Memory B cell (primary cell): ENCODE measurements around the gene NLRP5.
A peak's percentile ranks its signal among the peaks of the same experiment; 100 is the strongest.
"Not testable (repeated sequence)": the region's sequence is repeated elsewhere in the genome, so short reads cannot be mapped to it uniquely, and the experiment has no call there.

Experiments
- ATAC-seq: fragments of 150-1000 bp; cut with Tn5 transposase; 2 replicates; pipeline ENCODE4 v1.10.0; 2021; ENCODE audit warnings: low read depth, mild to moderate bottlenecking, moderate library complexity
- DNase-seq, 2 donors: peaks; one replicate each; pipeline ENCODE4 v3.0.0; 2022; ENCODE audit warnings: low spot score in 2 of 2
- H3K27ac Mint-ChIP-seq: one replicate; pipeline ENCODE4 v1.8.0; 2022; ENCODE audit warnings: mild to moderate bottlenecking, moderate library complexity, mixed read lengths
- H3K27me3 Mint-ChIP-seq: one replicate; pipeline ENCODE4 v1.8.0; 2022; ENCODE audit warnings: mixed read lengths
- H3K36me3 Mint-ChIP-seq: one replicate; pipeline ENCODE4 v1.8.0; 2022; ENCODE audit warnings: mild to moderate bottlenecking, mixed read lengths
- H3K4me1 Mint-ChIP-seq: one replicate; pipeline ENCODE4 v1.8.0; 2022; ENCODE audit warnings: mixed read lengths
- H3K4me3 Mint-ChIP-seq: one replicate; pipeline ENCODE4 v1.8.0; 2022; ENCODE audit warnings: mild to moderate bottlenecking, moderate library complexity, mixed read lengths
- H3K9me3 Mint-ChIP-seq: one replicate; pipeline ENCODE4 v1.8.0; 2022; ENCODE audit warnings: mixed read lengths

The NLRP5 gene

GRCh38 chr19:56015756-56016155 lies 29.2 kb downstream of the NLRP5 start:
- no peak overlapping the region for H3K27ac Mint-ChIP-seq
- ATAC-seq (no peak), DNase-seq (no peak)
- H3K36me3 Mint-ChIP-seq, result no peaks in the 10 kb centered on the region
- H3K9me3 Mint-ChIP-seq, result peaks cover 9% of the 10 kb centered on the region
- H3K27me3 Mint-ChIP-seq, result no peaks in the 10 kb centered on the region
- no peak overlapping the region for H3K4me3 Mint-ChIP-seq
- no peaks in the 10 kb centered on the region for H3K4me1 Mint-ChIP-seq

DNA sequence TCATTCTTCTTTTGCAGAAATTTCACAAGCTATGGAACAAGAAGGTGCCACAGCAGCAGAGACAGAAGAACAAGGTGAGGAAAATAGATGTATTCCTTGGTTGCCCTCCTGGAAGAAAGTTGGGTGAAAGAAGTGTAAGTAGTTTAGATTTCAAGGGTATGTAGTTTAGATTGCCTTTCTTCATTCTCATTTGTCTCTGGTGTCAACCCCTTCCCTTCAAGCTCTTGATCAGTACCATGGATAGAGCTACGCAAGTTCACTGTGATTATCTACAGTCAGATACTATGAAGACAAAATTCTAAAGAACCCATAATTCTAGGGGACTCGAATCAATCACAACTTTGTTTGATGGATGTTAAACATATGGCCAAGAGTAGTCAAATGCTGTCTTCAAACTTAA lies 32.8 kb downstream of the NLRP5 start:
- not testable (repeated sequence) for H3K36me3 Mint-ChIP-seq, H3K27me3 Mint-ChIP-seq, ATAC-seq, DNase-seq, H3K27ac Mint-ChIP-seq, H3K9me3 Mint-ChIP-seq, H3K4me1 Mint-ChIP-seq, H3K4me3 Mint-ChIP-seq

GRCh38 chr19:56020355-56020975 lies 33.9 kb downstream of the NLRP5 start:
- H3K36me3 Mint-ChIP-seq, DNase-seq, H3K27ac Mint-ChIP-seq, ATAC-seq, H3K4me3 Mint-ChIP-seq, H3K27me3 Mint-ChIP-seq, H3K4me1 Mint-ChIP-seq: not testable (repeated sequence)
- H3K9me3 Mint-ChIP-seq, result peaks cover 10% of the 10 kb centered on the region

DNA sequence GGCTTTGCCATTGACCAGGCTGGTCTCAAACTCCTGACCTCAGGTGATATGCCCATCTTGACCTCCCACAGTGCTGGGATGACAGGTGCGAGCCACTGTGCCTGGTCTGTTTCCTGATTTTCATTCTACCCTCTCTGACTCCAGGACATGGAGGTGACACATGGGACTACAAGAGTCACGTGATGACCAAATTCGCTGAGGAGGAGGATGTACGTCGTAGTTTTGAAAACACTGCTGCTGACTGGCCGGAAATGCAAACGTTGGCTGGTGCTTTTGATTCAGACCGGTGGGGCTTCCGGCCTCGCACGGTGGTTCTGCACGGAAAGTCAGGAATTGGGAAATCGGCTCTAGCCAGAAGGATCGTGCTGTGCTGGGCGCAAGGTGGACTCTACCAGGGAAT lies 40.2 kb downstream of the NLRP5 start:
- H3K9me3 Mint-ChIP-seq, result peaks cover 6% of the 10 kb centered on the region
- H3K4me1 Mint-ChIP-seq, result no peaks in the 10 kb centered on the region
- no peaks in the 10 kb centered on the region for H3K27me3 Mint-ChIP-seq
- H3K27ac Mint-ChIP-seq, result no peak overlapping the region
- H3K4me3 Mint-ChIP-seq, result no peak overlapping the region
- DNase-seq (no peak), ATAC-seq (no peak)
- H3K36me3 Mint-ChIP-seq, result no peaks in the 10 kb centered on the region

DNA sequence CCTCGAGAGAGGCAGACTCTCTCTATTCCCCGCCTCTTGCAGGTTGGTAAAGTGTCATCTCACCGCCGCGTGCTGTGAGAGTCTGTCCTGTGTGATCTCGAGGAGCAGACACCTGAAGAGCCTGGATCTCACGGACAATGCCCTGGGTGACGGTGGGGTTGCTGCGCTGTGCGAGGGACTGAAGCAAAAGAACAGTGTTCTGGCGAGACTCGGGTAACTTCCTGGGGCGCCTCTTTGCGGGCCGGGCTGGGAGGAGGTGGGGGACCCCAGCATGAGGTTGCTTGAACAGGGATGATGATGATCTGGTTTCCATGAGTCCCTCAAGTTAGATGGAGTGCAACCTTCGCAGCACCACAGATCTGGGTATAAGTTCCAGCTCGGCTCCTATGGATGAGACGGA lies 67.0 kb downstream of the NLRP5 start:
- no peak for DNase-seq
- H3K27me3 Mint-ChIP-seq, result peaks cover 25% of the 10 kb centered on the region
- no peak for ATAC-seq
- no peak overlapping the region for H3K27ac Mint-ChIP-seq
- peaks cover 2% of the 10 kb centered on the region for H3K36me3 Mint-ChIP-seq
- peaks cover 6% of the 10 kb centered on the region for H3K9me3 Mint-ChIP-seq
- H3K4me1 Mint-ChIP-seq, result no peaks in the 10 kb centered on the region
- H3K4me3 Mint-ChIP-seq, result no peak overlapping the region

DNA sequence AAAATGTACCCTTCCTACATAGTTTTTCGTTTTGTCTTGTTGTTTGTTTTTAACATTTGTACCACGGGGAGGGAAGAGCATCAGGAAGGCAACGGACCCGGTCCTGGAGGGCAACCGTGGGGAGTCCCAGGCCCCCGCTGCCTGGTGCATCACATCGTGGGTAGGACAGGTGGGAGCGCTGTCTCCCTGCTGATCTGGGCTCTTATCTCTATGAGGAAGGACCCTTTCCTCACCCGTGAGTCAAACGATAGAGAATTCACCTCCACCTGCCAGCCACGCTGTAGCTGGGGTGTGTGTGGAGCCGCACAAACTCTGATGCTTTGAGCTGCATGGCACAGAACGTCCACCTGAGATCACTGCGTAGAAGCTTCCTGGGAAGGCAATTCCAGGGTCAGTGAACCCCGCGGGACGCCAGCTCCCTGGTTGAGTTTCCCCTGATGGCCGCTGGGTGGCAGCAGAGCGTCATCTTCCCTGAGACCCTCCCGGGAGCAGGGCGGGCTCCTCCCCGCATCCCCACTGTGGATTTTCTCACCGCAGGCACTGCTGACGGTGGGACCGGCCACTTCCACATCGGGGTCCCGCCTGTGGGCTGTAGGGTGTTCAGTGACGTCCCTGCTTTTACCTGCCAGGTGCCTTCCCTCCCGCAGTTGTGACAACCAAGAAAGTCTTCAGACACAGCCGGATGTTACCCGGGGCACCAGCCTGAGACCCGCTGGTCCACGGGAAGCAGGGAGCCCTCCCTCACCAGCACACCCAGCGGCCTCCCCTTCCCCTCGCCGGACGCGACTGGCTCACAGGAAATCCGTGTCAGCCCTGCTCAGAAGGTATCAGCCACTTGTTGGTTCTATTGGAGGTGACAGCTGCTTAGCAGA lies 79.8 kb downstream of the NLRP5 start:
- Mint-ChIP-seq H3K4me1 (peaks cover 8% of the 10 kb centered on the region), H3K36me3 (no peaks in the 10 kb centered on the region), H3K27me3 (peaks cover 10% of the 10 kb centered on the region), H3K4me3 (peak overlapping the region; percentile 57), H3K27ac (no peak overlapping the region), H3K9me3 (no peaks in the 10 kb centered on the region)
- DNase-seq (peak; percentile 52 to 67), ATAC-seq (peak; percentile 70)

DNA sequence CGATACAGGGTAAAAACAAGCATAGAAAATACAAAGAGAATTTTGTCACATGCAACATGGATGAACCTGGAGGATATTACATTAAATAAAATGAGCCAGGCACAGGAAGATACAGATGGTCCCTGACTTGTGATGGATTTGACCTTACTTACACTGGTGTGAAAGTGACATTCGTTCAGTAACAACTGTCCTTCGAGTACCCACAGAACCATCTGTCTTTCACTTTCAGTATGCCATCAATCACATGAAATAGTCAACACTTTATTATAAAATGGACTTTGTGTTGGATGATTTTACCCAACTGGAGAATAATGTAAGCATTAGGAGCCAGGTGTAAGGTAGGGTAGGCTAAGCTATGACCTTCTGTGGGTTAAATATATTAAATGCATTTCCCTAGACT lies 83.1 kb downstream of the NLRP5 start:
- Mint-ChIP-seq H3K36me3 (no peaks in the 10 kb centered on the region), H3K27me3 (peaks cover 1% of the 10 kb centered on the region), H3K9me3 (no peaks in the 10 kb centered on the region), H3K4me3 (no peak overlapping the region), H3K27ac (no peak overlapping the region), H3K4me1 (peaks cover 8% of the 10 kb centered on the region)
- no peak for DNase-seq
- ATAC-seq, result no peak

- Mint-ChIP-seq H3K27me3 (peaks cover 1% of the 10 kb centered on the region), H3K9me3 (no peaks in the 10 kb centered on the region), H3K36me3 (no peaks in the 10 kb centered on the region), H3K27ac (no peak overlapping the region), H3K4me3 (no peak overlapping the region), H3K4me1 (peaks cover 5% of the 10 kb centered on the region)
- DNase-seq (no peak), ATAC-seq (no peak)
Measured at GRCh38 chr19:56071151-56071550, 84.6 kb downstream of the NLRP5 start.

DNA sequence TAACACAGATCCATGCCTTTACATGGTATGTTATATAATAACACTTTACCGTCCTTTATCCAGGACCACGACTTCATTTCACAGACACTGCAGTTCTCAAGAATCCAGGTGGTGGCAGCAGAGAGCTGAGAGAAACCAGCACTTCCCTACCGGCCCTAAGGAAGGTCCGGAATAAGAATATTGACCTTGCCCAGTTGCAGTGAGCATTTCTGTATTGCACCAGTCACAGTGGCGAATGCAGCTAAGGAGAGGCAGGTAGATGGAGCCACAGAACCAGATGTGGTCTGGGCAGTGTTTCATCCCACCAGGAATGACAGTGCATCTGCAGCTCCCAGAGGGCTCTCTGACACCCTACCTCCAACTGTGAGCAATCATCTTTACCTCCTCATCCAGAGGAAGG lies 89.9 kb downstream of the NLRP5 start:
- ATAC-seq, result no peak
- peak; percentile 33 to 53 for DNase-seq

DNA sequence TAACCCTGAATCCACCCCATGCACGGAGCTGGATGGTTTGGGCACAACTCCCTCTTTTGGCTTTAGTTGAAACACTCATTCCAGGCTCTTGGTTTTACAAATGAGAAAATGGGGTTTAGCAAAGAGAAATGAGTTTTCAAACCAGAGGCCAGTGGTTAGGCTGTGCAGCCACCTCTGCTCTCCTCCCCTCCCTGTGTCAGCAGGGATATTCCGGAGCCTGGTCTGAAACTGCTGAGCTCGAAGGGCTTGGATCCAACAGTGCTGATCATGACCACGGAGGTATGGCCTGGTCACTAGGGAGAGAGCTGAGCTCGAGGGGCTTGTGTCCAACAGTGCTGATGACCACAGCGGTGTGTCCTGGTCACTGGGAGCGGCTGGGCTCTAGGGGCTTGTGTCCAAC lies 93.0 kb downstream of the NLRP5 start:
- H3K4me3 Mint-ChIP-seq, result no peak overlapping the region
- DNase-seq, result no peak
- peaks cover 17% of the 10 kb centered on the region for H3K4me1 Mint-ChIP-seq
- no peaks in the 10 kb centered on the region for H3K27me3 Mint-ChIP-seq
- no peaks in the 10 kb centered on the region for H3K36me3 Mint-ChIP-seq
- H3K9me3 Mint-ChIP-seq, result no peaks in the 10 kb centered on the region
- no peak for ATAC-seq
- no peak overlapping the region for H3K27ac Mint-ChIP-seq

More for the DNA sequence above, 89.9 kb downstream of the NLRP5 start:
- no peaks in the 10 kb centered on the region for H3K9me3 Mint-ChIP-seq
- H3K4me1 Mint-ChIP-seq, result peaks cover 9% of the 10 kb centered on the region
- no peak overlapping the region for H3K4me3 Mint-ChIP-seq
- H3K36me3 Mint-ChIP-seq, result no peaks in the 10 kb centered on the region
- no peaks in the 10 kb centered on the region for H3K27me3 Mint-ChIP-seq
- H3K27ac Mint-ChIP-seq, result no peak overlapping the region

DNA sequence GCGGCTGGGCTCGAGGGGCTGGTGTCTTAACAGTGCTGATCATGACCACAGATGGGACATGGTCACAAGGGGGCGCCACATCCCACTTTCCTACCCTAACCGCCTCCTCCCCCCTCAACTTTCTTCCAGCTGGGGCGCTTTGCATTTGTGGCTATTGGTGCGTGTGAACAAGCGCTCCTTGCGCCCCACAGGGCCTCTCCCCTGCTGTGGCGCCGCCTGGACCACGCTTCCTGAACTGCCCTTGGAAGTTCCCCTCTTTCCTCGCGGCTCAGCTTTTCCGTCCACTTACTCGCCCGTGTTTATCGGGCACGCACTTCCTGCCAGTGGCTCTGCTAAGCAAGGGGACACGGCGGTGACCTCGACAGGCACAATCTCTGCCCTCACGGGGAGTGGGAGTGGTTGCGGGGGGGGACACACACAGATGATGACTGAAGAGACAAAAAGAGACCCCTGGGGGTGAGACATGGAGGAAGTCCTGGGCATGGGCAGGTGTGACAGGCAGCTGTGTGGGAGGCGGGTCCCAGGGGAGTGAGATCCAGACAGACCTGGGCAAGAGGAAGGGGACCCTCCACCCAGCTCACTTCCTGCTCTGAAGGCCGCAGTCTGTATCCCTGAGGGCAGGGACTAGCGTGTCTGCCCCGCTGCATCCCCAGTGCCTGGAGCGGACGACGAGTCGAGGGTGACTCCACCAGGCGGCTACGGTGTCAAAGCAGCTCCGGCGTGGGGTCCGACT lies 94.3 kb downstream of the NLRP5 start:
- DNase-seq (peak; percentile 76 to 77), ATAC-seq (peak; percentile 90)
- H3K9me3 Mint-ChIP-seq, result no peaks in the 10 kb centered on the region
- H3K4me1 Mint-ChIP-seq, result peaks cover 17% of the 10 kb centered on the region
- peak overlapping the region; percentile 90 for H3K4me3 Mint-ChIP-seq
- peak overlapping the region; percentile 85 for H3K27ac Mint-ChIP-seq
- no peaks in the 10 kb centered on the region for H3K27me3 Mint-ChIP-seq
- no peaks in the 10 kb centered on the region for H3K36me3 Mint-ChIP-seq

GRCh38 chr19:56083668-56084067 lies 97.1 kb downstream of the NLRP5 start:
- H3K36me3 Mint-ChIP-seq, result no peaks in the 10 kb centered on the region
- no peak overlapping the region for H3K4me3 Mint-ChIP-seq
- DNase-seq (no peak), ATAC-seq (no peak)
- H3K27ac Mint-ChIP-seq, result no peak overlapping the region
- peaks cover 17% of the 10 kb centered on the region for H3K4me1 Mint-ChIP-seq
- H3K27me3 Mint-ChIP-seq, result no peaks in the 10 kb centered on the region
- no peaks in the 10 kb centered on the region for H3K9me3 Mint-ChIP-seq

DNA sequence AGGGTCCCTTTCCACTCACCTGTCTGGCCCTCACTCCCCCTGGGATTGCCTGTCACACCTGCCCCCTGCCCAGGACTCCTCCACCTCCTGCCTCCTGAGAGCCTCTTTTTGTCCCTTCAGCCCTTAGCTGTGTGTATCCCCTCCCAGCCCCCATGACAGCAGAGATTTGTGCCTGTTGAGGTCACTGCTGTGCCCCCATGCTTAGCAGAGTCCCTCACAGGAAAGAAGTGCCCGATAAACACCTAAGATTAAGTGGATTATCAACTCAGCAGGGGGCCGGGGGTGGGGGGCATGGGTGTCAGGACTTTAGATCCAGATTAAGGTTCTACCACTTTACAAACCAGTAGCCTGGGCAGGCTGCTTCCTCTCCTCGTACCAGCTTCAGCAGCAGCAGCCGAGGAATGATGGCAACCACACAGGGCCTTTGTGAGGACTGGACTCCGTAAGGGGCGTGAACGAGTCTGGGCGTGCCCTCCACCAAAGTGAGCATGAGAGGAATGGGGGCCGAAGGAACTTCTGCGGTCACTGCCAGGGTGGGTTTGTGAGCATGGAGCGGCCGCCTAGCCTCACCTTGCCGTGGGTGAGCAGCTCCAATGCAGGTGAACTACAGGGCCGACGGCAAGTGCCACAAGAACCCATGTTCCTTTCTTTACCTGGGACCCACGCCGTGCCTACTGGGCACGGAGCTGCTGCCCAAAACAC lies 98.4 kb downstream of the NLRP5 start:
- Mint-ChIP-seq H3K36me3 (peaks cover under 1% of the 10 kb centered on the region), H3K4me1 (peaks cover 18% of the 10 kb centered on the region), H3K4me3 (no peak overlapping the region), H3K27ac (no peak overlapping the region), H3K27me3 (no peaks in the 10 kb centered on the region), H3K9me3 (no peaks in the 10 kb centered on the region)
- no peak for ATAC-seq
- DNase-seq, result no peak
